Tibial nerve (tissue), 4 donors: Measurements from ENCODE around the gene COBLL1. TPM values are rescaled to one million over a fixed set of nuclear protein-coding genes. Genes with fewer than 3 reads are reported as not detected.

Source experiments
- DNase-seq, 2 donors: peaks; one replicate each; pipeline ENCODE4 v3.0.0-alpha.2; 2019; ENCODE audit warnings: low spot score in 2 of 2
- H3K27ac ChIP-seq, 4 donors: fragments of 200-600 bp; sonication (generic) in 3 of 4; one replicate each; pipeline ENCODE4 v1.5.1; 2017 to 2019; ENCODE audit warnings: mild to moderate bottlenecking in 1 of 4
- H3K27me3 ChIP-seq, 2 donors: fragments of 200-600 bp; sonication (generic) in 1 of 2; one replicate each; pipeline versions ENCODE4 v1.5.1 to v1.6.0; 2017 to 2019
- H3K36me3 ChIP-seq, 3 donors: fragments of 200-600 bp; sonication (generic); one replicate each; pipeline ENCODE4 v1.5.1; 2018 to 2019
- H3K4me1 ChIP-seq, 4 donors: fragments of 200-600 bp; sonication (generic) in 3 of 4; one replicate each; pipeline ENCODE4 v1.5.1; 2017 to 2019
- H3K4me3 ChIP-seq, 4 donors: fragments of 200-600 bp; sonication (generic) in 3 of 4; one replicate each; pipeline ENCODE4 v1.5.1; 2017 to 2019; ENCODE audit warnings: mild to moderate bottlenecking in 1 of 4, moderate library complexity in 1 of 4
- H3K9me3 ChIP-seq, 4 donors: fragments of 200-600 bp; sonication (generic) in 3 of 4; one replicate each; pipeline ENCODE4 v1.5.1; 2017 to 2019
- EP300 ChIP-seq, 2 donors: sonication (generic); formaldehyde crosslinking; IDR thresholded peaks; one replicate each; pipeline ENCODE4 v1.6.1; 2017; ENCODE audit warnings: antibody characterized with exemption in 2 of 2, mild to moderate bottlenecking in 1 of 2
- POLR2A ChIP-seq, 2 donors: fragments of 450-650 bp; IDR thresholded peaks; one replicate each; pipeline ENCODE4 v1.6.1; 2017; ENCODE audit warnings: antibody characterized with exemption in 2 of 2, mild to moderate bottlenecking in 2 of 2, moderate library complexity in 2 of 2
- WGBS, 2 donors: methylation state at CpG; one replicate each; pipeline ENCODE4 v1.1.5; 2018; 5-methylcytosine and 5-hydroxymethylcytosine counted together
- total RNA-seq, 4 donors: library from RNA; depleted of rRNA; stranded (reverse); fragments of >200 nt; gene quantifications; one replicate each; pipeline ENCODE4 v1.1.0, GENCODE V29; 2016
- TF ChIP-seq, protein P1 (sequence below), 5 experiments: fragments of 200-600 bp in 3 of 5; fragments of 450-650 bp in 2 of 5; sonication (generic) in 3 of 5; IDR thresholded peaks; one replicate each; pipeline ENCODE4 v1.5.1; 2016 to 2019; ENCODE audit warnings: antibody characterized with exemption in 5 of 5, mild to moderate bottlenecking in 3 of 5, moderate library complexity in 2 of 5

The COBLL1 gene
- total RNA-seq, 4 donors from 2014 or later, result 117 to 190 (median 146) TPM

DNA sequence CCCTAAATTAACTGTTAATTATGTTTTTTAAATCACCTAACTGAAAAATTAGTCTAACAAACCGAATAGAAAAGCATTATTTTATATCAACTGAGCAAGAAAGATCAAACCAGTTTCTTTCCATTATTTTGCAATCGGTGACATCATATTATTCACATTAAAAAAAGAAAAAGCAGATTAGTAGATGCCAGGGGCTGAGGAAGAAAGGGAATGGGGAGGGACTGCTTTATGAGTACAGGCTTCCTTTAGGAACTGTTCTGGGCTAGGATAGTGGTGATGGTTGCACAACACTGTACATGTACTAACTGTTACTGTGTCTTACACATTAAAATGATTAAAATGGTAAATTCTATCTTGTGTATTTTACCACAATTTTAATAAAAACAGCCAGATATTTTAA, 59.3 kb downstream of the COBLL1 start:
- Histone ChIP-seq H3K4me3 (no peak overlapping the region), H3K27ac (peak overlapping the region in 2 of 4 donors; percentile 76), H3K9me3 (no peaks in the 10 kb centered on the region), H3K4me1 (peaks cover 0 to 93% (median 11%) of the 10 kb centered on the region in 4 donors), H3K27me3 (no peaks in the 10 kb centered on the region), H3K36me3 (no peaks in the 10 kb centered on the region)
- TF ChIP-seq, protein P1, sequence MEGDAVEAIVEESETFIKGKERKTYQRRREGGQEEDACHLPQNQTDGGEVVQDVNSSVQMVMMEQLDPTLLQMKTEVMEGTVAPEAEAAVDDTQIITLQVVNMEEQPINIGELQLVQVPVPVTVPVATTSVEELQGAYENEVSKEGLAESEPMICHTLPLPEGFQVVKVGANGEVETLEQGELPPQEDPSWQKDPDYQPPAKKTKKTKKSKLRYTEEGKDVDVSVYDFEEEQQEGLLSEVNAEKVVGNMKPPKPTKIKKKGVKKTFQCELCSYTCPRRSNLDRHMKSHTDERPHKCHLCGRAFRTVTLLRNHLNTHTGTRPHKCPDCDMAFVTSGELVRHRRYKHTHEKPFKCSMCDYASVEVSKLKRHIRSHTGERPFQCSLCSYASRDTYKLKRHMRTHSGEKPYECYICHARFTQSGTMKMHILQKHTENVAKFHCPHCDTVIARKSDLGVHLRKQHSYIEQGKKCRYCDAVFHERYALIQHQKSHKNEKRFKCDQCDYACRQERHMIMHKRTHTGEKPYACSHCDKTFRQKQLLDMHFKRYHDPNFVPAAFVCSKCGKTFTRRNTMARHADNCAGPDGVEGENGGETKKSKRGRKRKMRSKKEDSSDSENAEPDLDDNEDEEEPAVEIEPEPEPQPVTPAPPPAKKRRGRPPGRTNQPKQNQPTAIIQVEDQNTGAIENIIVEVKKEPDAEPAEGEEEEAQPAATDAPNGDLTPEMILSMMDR (IDR thresholded peaks at IDR 0.05), result no peak
- no peak for TF ChIP-seq POLR2A (IDR thresholded peaks at IDR 0.05)
- TF ChIP-seq EP300 (IDR thresholded peaks at IDR 0.05), result peak in 1 of 2 donors; percentile 69
- WGBS, 2 donors, result 49 to 58% methylated on average over 2 of the region's 2 CpGs
- DNase-seq, result no peak

DNA sequence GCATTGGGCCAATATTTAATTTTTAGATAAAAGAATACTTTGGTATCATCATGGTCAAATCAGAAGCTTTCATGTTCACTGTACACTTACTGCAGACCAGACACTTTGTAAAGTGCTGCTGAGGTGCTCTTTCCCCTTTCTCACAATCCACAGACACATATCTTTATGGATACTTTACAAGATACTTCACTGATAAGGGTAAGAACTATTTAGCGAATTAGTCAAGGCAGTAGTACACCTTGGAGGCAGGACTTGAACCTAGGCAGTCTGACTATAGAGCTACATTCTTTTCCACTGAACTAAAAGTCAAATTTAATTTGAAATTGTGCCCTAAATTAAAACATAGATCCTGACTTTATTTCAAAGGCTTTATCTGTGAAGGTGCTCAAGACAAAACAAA, 60.2 kb downstream of the COBLL1 start:
- Histone ChIP-seq H3K36me3 (no peaks in the 10 kb centered on the region), H3K9me3 (no peaks in the 10 kb centered on the region), H3K4me3 (no peak overlapping the region), H3K27me3 (no peaks in the 10 kb centered on the region), H3K27ac (peak overlapping the region in 3 of 4 donors; percentile 38 to 76 (median 76)), H3K4me1 (peaks cover 0 to 91% (median 11%) of the 10 kb centered on the region in 4 donors)
- no peak for TF ChIP-seq EP300 (IDR thresholded peaks at IDR 0.05)
- TF ChIP-seq, protein P1 (IDR thresholded peaks at IDR 0.05), result no peak
- TF ChIP-seq POLR2A (IDR thresholded peaks at IDR 0.05), result no peak
- no peak for DNase-seq
- WGBS, 2 donors, result 92 to 93% methylated on average over 1 of the region's 1 CpG

DNA sequence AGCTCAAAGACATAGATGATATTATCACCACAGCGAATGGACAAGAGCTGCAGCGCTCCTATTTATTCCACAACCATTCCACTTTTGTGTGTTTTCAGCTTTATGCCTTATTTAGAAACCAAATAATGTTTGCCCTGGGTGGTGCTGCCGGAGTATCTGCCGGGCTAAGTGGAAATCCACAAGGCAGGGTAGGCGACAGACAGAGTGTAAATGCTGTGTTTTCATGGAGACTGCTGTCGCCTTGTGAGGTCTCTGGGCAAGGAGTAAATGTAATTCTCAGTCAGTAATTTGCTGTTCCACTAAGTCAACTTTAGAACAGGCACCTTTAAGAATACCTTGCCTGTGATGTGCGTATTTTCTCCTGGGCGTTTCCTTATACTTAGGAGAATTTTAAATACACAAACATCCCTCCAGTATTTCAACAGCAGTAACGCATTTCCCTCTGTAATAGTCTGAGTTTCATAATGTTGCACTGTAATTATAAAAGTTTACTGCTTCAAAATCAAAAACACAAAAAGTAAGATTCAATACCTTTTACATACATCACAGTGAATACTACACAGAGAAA, 60.9 kb downstream of the COBLL1 start:
- no peaks in the 10 kb centered on the region for H3K36me3 ChIP-seq
- TF ChIP-seq, protein P1 (IDR thresholded peaks at IDR 0.05), result no peak
- TF ChIP-seq EP300 (IDR thresholded peaks at IDR 0.05) (no peak), POLR2A (IDR thresholded peaks at IDR 0.05) (no peak)
- H3K4me1 ChIP-seq, result peaks cover 0 to 84% (median 11%) of the 10 kb centered on the region in 4 donors
- DNase-seq, result no peak
- H3K27ac ChIP-seq, result peak overlapping the region in 3 of 4 donors; percentile 42 to 76 (median 76)
- 71 to 73% methylated on average over 9 of the region's 9 CpGs for WGBS, 2 donors
- H3K4me3 ChIP-seq, result no peak overlapping the region
- H3K9me3 ChIP-seq, result no peaks in the 10 kb centered on the region
- H3K27me3 ChIP-seq, result no peaks in the 10 kb centered on the region

DNA sequence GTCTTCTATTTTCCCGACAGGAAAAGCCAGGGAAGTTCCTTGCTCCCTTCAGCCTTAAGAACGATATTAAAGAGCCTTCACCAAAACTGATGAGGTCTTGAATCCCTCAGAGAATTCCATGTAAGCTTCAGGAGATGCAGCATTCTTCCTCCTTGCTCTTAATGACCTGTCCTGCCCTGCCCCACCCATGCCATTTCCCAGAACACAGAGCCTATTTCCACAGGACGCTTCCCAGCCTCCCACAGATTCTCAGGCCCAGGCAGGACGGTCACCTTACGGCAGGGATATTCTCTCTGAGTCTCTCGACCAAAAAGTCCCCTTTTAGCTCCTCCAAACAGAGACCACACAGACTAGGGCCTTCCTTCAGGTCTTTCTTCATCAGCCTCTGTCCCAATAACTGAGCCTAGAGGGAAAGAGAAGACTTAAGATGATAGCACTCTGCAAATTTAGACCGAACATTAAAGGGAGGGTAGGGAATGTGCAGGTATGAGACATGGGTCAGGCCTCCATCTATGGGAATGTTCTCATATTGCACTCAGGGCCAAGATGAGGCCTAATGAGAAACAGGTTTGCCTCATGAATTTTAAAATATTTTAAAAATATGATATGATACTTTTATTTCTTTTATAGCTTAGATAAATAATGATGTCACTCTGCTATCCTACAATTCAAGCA, 62.1 kb downstream of the COBLL1 start:
- TF ChIP-seq POLR2A (IDR thresholded peaks at IDR 0.05), result no peak
- TF ChIP-seq, protein P1 (IDR thresholded peaks at IDR 0.05), result no peak
- no peak for TF ChIP-seq EP300 (IDR thresholded peaks at IDR 0.05)
- 71 to 73% methylated on average over 7 of the region's 7 CpGs for WGBS, 2 donors
- Histone ChIP-seq H3K4me1 (peaks cover 0 to 72% (median 10%) of the 10 kb centered on the region in 4 donors), H3K9me3 (no peaks in the 10 kb centered on the region), H3K4me3 (no peak overlapping the region), H3K27me3 (no peaks in the 10 kb centered on the region), H3K36me3 (no peaks in the 10 kb centered on the region), H3K27ac (peak overlapping the region in 2 of 4 donors; percentile 76)
- DNase-seq, result no peak

DNA sequence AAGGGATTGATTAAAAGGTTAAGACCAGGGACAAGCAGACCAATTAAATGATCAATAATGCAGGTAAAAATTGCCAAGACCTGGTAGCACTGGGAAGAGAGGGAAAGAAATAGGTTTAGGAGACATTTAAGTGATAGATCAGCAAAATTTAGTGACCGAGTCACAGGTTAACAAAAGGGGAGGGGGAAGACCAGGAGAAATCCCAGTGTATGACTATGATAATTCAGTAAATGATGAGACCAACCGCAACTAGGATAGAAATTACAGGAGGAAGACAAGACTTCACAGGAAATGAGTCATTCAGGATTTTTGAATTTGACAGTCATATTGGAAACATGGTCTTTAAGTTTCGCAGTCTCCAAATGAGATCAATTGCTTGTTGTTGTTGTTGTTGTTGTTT, 62.9 kb downstream of the COBLL1 start:
- WGBS, 2 donors, result 95 to 97% methylated on average over 3 of the region's 3 CpGs

More for the DNA sequence above, 62.9 kb downstream of the COBLL1 start:
- H3K27me3 ChIP-seq, result no peaks in the 10 kb centered on the region
- no peak overlapping the region for H3K4me3 ChIP-seq
- H3K4me1 ChIP-seq, result peaks cover 0 to 70% (median 9%) of the 10 kb centered on the region in 4 donors
- TF ChIP-seq EP300 (IDR thresholded peaks at IDR 0.05), result no peak
- TF ChIP-seq, protein P1 (IDR thresholded peaks at IDR 0.05), result no peak
- no peak for TF ChIP-seq POLR2A (IDR thresholded peaks at IDR 0.05)
- H3K36me3 ChIP-seq, result no peaks in the 10 kb centered on the region
- no peaks in the 10 kb centered on the region for H3K9me3 ChIP-seq
- H3K27ac ChIP-seq, result peak overlapping the region in 2 of 4 donors; percentile 76
- DNase-seq, result no peak
